ENCODE data around the gene CPLX1. TPM values are rescaled to one million over a fixed set of nuclear protein-coding genes. Genes with fewer than 3 reads are reported as not detected.

Gene CPLX1
- polyA plus RNA-seq, 1 donor (not counting 4 experiments of a cell fraction or from before 2014, with no cell fraction given), result 0.04 TPM

- FAIRE-seq (no peak), DNase-seq (ENCODE audit: low read depth, low spot score) (no peak)
- Histone ChIP-seq H3K9ac (ENCODE audit: control insufficient read depth, extremely low read depth, insufficient read depth, low read length) (no peak overlapping the region), H3K4me2 (ENCODE audit: control insufficient read depth, extremely low read depth, insufficient read depth, low read depth, low read length) (no peak overlapping the region), H4K20me1 (ENCODE audit: control insufficient read depth, extremely low read depth, insufficient read depth, low read length) (peaks cover 2% of the 10 kb centered on the region), H3K4me3 (ENCODE audit: control insufficient read depth in 2 of 3, extremely low read depth in 1 of 3, insufficient read depth in 2 of 3, low read depth in 1 of 3, low read length in 3 of 3) (no peak overlapping the region), H2AFZ (ENCODE audit: control insufficient read depth, low read length) (no peak overlapping the region), H3K4me1 (ENCODE audit: control insufficient read depth, extremely low read depth, insufficient read depth, low read length) (no peaks in the 10 kb centered on the region), H3K36me3 (ENCODE audit: control insufficient read depth in 2 of 2, extremely low read depth in 1 of 2, insufficient read depth in 2 of 2, low read length in 2 of 2) (peaks cover 9 to 34% of the 10 kb centered on the region in 2 experiments), H3K9me3 (ENCODE audit: control insufficient read depth, low read depth, low read length) (no peaks in the 10 kb centered on the region), H3K79me2 (ENCODE audit: control insufficient read depth, insufficient read depth, low read length) (peaks cover 30% of the 10 kb centered on the region), H3K27me3 (ENCODE audit: control insufficient read depth, extremely low read depth, insufficient read depth, low read length) (no peaks in the 10 kb centered on the region), H3K27ac (ENCODE audit: control insufficient read depth, insufficient read depth, low read length) (no peak overlapping the region), H3K9me1 (ENCODE audit: control insufficient read depth, extremely low read depth, insufficient read depth, low read length) (no peaks in the 10 kb centered on the region)
- dilution Hi-C loops (cut with MboI; ENCODE audit: extremely low pct_ligation_motif_present, low sequenced_read_pairs), result no loop called here
- TF ChIP-seq, protein P1, sequence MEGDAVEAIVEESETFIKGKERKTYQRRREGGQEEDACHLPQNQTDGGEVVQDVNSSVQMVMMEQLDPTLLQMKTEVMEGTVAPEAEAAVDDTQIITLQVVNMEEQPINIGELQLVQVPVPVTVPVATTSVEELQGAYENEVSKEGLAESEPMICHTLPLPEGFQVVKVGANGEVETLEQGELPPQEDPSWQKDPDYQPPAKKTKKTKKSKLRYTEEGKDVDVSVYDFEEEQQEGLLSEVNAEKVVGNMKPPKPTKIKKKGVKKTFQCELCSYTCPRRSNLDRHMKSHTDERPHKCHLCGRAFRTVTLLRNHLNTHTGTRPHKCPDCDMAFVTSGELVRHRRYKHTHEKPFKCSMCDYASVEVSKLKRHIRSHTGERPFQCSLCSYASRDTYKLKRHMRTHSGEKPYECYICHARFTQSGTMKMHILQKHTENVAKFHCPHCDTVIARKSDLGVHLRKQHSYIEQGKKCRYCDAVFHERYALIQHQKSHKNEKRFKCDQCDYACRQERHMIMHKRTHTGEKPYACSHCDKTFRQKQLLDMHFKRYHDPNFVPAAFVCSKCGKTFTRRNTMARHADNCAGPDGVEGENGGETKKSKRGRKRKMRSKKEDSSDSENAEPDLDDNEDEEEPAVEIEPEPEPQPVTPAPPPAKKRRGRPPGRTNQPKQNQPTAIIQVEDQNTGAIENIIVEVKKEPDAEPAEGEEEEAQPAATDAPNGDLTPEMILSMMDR (optimal IDR thresholded peaks at IDR 0.05 in 1 of 3, IDR thresholded peaks at IDR 0.05 in 1 of 3, conservative IDR thresholded peaks at IDR 0.05 in 1 of 3; ENCODE audit: extremely low read depth in 1 of 3, insufficient read depth in 2 of 3, low read length in 3 of 3), result no peak
- no peak for TF ChIP-seq EZH2 (IDR thresholded peaks at IDR 0.05; ENCODE audit: low read length)
Observed at GRCh38 chr4:752196-752861, 73.6 kb downstream of the CPLX1 start.

DNA sequence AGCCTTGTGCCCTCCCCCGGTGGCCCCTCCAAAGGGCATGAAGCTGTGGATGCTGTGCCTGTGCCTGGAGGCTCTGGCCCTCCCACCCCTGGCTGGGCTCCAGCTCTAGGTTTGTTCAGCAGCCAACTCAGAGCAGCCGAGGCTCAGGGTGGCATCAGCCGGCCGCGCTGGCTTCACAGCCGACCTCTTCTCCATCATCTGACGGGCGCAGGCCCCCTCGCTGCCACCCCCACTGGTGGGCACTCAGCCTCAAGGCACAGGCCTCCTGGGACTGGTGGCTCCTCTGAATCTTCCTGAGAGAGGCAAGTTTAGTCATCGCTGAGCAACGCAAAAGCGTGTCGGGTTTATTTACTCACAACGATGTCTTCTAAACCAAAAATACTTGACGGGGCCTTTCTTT is 74.3 kb downstream of the CPLX1 start:
- Histone ChIP-seq H3K27me3 (ENCODE audit: control insufficient read depth, extremely low read depth, insufficient read depth, low read length) (no peaks in the 10 kb centered on the region), H3K4me2 (ENCODE audit: control insufficient read depth, extremely low read depth, insufficient read depth, low read depth, low read length) (no peak overlapping the region), H4K20me1 (ENCODE audit: control insufficient read depth, extremely low read depth, insufficient read depth, low read length) (peaks cover 2% of the 10 kb centered on the region), H2AFZ (ENCODE audit: control insufficient read depth, low read length) (no peak overlapping the region), H3K4me3 (ENCODE audit: control insufficient read depth in 2 of 3, extremely low read depth in 1 of 3, insufficient read depth in 2 of 3, low read depth in 1 of 3, low read length in 3 of 3) (no peak overlapping the region), H3K27ac (ENCODE audit: control insufficient read depth, insufficient read depth, low read length) (no peak overlapping the region), H3K9me1 (ENCODE audit: control insufficient read depth, extremely low read depth, insufficient read depth, low read length) (no peaks in the 10 kb centered on the region), H3K36me3 (ENCODE audit: control insufficient read depth in 2 of 2, extremely low read depth in 1 of 2, insufficient read depth in 2 of 2, low read length in 2 of 2) (peaks cover 9 to 33% of the 10 kb centered on the region in 2 experiments), H3K9me3 (ENCODE audit: control insufficient read depth, low read depth, low read length) (no peaks in the 10 kb centered on the region), H3K79me2 (ENCODE audit: control insufficient read depth, insufficient read depth, low read length) (peaks cover 30% of the 10 kb centered on the region), H3K9ac (ENCODE audit: control insufficient read depth, extremely low read depth, insufficient read depth, low read length) (no peak overlapping the region), H3K4me1 (ENCODE audit: control insufficient read depth, extremely low read depth, insufficient read depth, low read length) (no peaks in the 10 kb centered on the region)
- DNase-seq (ENCODE audit: low read depth, low spot score), result no peak
- no peak for FAIRE-seq
- no peak for TF ChIP-seq EZH2 (IDR thresholded peaks at IDR 0.05; ENCODE audit: low read length)
- TF ChIP-seq, protein P1 (optimal IDR thresholded peaks at IDR 0.05 in 1 of 3, IDR thresholded peaks at IDR 0.05 in 1 of 3, conservative IDR thresholded peaks at IDR 0.05 in 1 of 3; ENCODE audit: extremely low read depth in 1 of 3, insufficient read depth in 2 of 3, low read length in 3 of 3), result no peak
- dilution Hi-C loops (cut with MboI; ENCODE audit: extremely low pct_ligation_motif_present, low sequenced_read_pairs), result no loop called here

Data from keratinocyte (primary cell).